ENCODE results near the gene RASA3.

RASA3 gene

DNA sequence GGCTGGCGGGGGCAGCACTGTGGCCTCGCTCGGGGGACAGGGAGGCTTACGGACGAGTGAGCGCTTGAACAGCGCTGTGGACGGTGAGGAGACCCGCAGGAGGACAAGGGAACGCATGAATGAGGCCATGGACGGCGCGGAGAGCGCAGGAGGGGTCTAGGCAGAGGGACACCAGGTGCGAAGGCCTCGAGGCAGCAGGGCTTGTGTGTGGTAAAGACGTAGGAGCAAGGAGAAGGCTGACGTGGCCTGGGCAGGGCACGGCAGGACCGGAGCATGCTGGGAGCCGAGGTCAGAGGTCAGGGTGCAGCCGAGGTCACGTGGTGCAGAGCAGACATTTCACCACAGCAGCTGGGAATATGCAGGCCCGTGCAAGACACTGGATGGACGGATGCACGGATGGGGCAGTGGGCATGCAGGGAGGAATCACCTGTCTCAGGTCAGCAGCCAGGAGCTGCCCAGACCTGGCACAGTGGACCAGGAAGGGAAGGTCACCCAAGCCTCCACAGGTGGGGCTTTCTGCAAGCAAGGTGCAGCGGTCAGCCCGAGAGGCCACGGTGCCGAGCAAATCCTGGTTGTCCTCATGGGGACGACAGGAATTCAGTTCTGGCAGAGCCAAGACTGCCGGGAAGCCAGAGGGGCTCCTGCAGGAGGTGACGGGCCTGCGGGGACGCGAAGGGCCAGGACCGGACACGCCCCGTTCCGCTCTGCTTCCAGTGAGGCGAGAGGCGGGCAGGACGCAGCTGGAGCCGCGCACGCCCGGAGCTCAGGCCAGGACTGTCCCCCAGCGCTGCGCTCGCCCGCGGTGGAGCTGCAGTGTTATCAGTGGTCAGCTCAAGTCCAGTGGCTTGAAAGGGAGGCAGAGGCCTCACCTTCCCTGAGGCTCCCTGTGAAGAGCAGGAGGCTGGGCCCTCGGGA lies 72.2 kb downstream of the RASA3 start:
- FAIRE-seq = no peak
- DNase-seq (ENCODE audit: insufficient read length, low spot score) = no peak

DNA sequence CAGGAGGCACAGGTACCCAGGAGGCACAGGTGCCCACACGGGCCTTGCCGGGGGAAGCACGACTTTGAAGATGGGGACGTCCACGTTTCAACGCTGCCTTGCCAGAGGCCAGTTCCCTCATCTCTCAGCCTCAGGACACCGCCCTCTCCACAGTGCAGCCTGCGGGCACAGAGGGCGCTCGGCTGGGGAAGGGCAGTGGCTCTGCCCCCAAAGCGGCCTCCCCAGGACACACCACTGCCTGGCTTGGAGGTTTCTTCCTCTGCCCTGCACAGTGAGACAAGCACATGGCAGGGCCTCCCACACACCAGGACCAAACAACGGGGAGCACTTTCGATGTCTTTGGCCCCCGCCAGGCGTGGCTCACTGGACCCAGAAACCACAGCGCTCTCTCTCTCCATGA lies 73.0 kb downstream of the RASA3 start:
- no peak for DNase-seq (ENCODE audit: insufficient read length, low spot score)

DNA sequence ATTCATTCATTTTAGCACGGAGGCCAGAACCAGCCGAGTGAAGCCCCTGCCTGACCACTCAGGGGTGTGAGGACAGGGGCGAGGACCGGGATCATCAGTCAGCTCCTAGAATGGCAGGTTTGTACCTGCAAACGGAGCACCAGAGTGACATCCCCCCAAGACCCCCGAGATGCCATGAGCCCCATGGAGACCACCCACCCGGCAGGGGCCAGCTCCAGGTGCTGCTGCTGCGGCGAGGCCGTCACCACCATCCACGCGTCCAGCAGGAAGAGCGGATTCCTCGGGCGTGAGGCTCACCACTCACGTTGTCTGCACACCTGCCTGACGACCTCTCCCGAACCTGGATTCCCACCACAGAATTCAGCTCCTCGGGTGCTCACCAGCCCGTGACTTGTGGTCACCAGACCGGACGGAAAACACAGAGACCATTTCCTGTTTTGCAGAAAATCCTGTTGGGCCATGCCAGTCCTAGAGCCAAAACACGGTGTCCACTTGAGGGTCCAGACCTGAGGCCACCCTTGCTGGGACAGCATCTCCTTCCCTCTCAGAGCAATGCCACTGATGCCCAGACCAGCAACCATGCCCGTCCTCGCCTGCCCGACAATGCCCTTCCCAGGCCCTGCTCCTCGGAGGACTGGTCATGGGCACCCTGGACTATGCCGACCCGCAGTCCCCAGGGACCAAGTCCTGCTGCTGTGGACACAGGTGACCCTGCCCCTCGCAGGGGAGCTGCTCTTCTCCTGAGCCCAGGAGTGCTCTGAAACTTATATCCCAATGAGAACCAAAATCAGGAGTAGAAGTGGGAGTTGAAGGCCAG lies 74.2 kb downstream of the RASA3 start:
- no peak for FAIRE-seq

More for the DNA sequence above, 73.0 kb downstream of the RASA3 start:
- FAIRE-seq = no peak

DNA sequence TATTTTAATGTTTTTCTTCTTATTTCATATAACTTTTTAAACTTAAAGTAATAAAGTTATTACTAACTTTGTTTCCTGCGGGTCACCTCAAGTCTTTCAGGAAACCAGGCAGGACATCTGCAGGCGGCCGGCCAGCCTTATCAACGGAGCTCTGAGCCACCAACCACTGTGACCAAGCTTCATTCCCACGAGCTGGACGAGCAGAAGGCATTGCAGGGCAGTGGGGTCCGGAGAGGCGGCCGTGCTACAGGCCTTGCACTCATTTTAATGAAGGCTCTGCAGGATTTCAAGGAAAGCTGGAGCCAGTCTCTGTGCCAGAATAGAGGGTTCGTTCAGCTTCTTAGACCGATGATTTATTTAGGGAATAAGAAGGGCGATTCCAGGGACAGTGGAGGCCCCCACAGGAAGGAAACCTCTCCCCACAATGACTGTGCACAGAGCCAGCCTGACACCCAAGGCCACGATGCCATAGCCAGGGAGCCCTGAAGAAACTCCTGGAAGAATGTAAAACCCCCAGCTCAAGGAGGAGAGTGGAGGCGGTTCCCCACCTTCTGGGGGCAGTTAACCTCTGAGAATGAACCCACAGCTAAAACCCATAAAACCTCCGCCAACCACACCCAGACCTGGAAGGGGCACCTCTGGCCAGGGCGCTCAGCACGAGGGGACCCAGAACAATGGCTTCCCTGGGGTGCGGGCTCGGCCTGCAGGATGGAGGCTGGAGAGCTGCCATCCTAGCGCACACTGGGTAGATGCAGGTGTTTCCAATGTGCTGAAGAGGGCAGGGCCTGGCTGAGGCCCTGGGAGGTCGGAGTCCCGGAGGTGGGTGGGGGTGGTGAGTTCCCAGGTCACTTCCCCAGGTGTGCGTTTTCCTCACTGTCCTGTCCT lies 75.0 kb downstream of the RASA3 start:
- FAIRE-seq (no peak), DNase-seq (ENCODE audit: insufficient read length, low spot score) (no peak)

More for the DNA sequence above, 74.2 kb downstream of the RASA3 start:
- no peak for DNase-seq (ENCODE audit: insufficient read length, low spot score)

GRCh38 chr13:114056205-114057013 lies 76.0 kb downstream of the RASA3 start:
- FAIRE-seq = no peak
- DNase-seq (ENCODE audit: insufficient read length, low spot score) = no peak

DNA sequence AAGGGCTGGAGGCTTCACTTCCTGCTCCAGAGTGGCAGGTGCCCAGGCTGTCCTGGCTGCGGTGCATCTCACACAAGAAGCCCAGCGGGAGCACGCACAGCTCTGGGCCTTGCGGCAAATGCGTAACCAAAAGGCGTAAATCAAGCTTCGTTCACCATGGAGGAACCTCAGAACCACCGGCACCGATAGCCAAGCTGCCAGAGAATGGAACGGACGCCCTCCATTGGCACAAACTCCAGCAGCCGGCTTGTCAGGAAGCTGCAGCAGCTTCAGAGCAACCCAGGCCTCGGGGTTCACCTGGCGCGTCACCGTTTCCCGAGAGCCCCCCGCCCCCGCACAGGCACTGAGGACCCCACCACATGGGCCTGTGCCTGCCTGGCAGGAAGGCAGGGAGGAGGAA lies 76.7 kb downstream of the RASA3 start:
- DNase-seq (ENCODE audit: insufficient read length, low spot score) = no peak

GRCh38 chr13:114054830-114055439 lies 77.5 kb downstream of the RASA3 start:
- peak; percentile 9 for FAIRE-seq

More for the DNA sequence above, 76.7 kb downstream of the RASA3 start:
- FAIRE-seq = no peak

DNA sequence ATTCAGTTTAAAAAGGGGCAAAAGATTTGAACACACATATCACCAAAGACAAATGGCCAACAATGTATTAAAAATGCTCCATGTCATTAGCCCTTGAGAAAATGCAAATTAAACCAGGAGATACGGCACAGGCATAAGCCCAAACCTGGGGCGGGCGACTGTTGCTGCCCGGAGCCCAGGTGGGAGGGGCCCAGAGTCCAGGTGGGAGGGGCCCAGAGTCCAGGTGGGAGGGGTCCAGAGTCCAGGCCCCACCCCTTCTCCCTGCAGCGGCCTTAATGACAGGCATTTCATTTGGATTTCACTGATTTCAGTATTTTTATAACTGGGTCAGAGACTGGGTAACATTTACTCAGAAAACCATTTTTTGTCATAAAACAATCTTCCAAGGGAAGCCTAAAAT lies 78.2 kb downstream of the RASA3 start:
- DNase-seq (ENCODE audit: insufficient read length, low spot score) = no peak
- no peak for FAIRE-seq

More at GRCh38 chr13:114054830-114055439, 77.5 kb downstream of the RASA3 start:
- DNase-seq (ENCODE audit: insufficient read length, low spot score) = no peak

GRCh38 chr13:114053026-114053425 lies 79.4 kb downstream of the RASA3 start:
- FAIRE-seq (no peak), DNase-seq (ENCODE audit: insufficient read length, low spot score) (no peak)

- DNase-seq (ENCODE audit: insufficient read length, low spot score) (no peak), FAIRE-seq (no peak)
Observed at GRCh38 chr13:114050536-114051450, 81.6 kb downstream of the RASA3 start.

GRCh38 chr13:114049626-114050101 lies 82.8 kb downstream of the RASA3 start:
- no peak for DNase-seq (ENCODE audit: insufficient read length, low spot score)
- FAIRE-seq = no peak

DNA sequence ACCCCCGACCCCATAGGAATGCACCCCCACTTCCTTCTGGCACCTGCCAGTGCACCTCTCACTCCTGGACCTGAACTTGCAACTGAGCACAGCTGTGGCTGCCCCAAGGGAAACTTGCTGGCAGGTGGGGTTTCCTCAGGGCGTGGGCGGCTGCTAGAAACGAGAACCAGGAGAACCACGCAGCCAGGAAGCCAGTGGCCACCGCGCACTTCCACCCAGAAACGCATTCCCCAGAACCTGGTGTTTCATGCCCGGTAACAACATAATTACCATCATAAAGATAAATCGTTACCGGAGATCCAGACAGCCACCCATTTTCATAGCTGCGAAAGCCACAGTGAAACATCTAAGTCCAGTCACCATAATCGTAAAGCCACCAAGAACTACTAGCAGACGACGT lies 83.4 kb downstream of the RASA3 start:
- no peak for DNase-seq (ENCODE audit: insufficient read length, low spot score)

GRCh38 chr13:114048443-114048842 lies 84.0 kb downstream of the RASA3 start:
- DNase-seq (ENCODE audit: insufficient read length, low spot score) = no peak
- no peak for FAIRE-seq

More for the DNA sequence above, 83.4 kb downstream of the RASA3 start:
- FAIRE-seq = no peak

- no peak for DNase-seq (ENCODE audit: insufficient read length, low spot score)
- FAIRE-seq = no peak
Observed at GRCh38 chr13:114047358-114047881, 85.0 kb downstream of the RASA3 start.

GRCh38 chr13:114046431-114046975 lies 85.9 kb downstream of the RASA3 start:
- FAIRE-seq (no peak), DNase-seq (ENCODE audit: insufficient read length, low spot score) (no peak)

DNA sequence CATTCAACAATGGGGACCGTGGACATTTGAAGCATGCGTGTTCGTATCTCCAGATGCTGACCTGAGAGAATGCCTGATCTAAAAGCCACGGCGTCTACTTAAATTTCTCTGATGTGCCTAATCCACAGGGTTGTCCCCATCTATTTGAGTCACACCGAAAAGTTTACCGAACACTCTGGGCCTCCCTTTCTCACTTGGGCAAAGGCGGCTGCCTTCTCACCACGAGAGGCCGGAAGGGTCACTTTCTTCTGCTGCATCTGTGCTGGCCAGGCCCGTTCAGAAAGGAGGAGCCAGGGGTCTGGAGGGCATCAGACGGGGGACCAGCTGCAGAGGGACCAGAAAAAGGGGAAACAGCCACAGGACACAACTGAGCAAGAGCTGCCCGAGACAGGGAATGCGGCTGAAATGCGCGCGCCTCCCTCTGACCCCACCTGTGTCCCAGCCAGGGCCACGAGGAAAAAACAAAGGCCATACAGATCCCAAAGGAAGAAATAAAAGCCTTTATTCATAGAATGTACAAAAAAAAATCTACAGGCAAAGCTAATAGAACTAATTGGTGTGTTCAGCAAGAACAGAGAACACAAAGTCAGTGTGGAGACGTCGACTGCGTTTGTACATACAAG lies 87.2 kb downstream of the RASA3 start:
- no peak for DNase-seq (ENCODE audit: insufficient read length, low spot score)
- FAIRE-seq = no peak

GRCh38 chr13:114044486-114044885 lies 87.9 kb downstream of the RASA3 start:
- DNase-seq (ENCODE audit: insufficient read length, low spot score) (no peak), FAIRE-seq (no peak)

All from HTR-8/SVneo (cell line).